GM19397 (cell line): ENCODE data around the gene ADGRA3.

Experiments used
- ATAC-seq: cut with Tn5 transposase; IDR thresholded peaks from one replicate; pipeline ENCODE4 v1.9.1; 2021; ENCODE audit warnings: mild to moderate bottlenecking, moderate library complexity; ENCODE audit not compliant: unreplicated experiment

Gene ADGRA3

DNA sequence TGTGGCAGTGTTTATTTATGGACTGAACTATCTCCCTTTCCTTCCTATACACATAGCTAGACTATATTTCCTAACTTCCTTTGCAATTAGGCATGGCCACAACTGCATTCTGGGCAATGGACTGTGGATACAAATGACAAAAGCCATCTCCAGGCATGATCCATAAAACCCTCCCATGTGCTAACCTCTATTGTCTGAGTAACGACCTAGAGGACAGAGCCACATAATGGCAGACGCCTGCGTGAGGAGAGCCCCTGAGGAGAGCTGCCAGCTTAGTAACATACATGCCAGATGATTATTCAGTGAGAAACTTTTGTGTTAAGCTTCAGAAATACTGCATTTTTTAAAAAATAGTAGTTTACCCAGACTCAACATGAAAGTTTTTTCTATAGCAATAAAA, 142.9 kb downstream of the ADGRA3 start:
- no peak for ATAC-seq

- no peak for ATAC-seq
Measured at GRCh38 chr4:22369901-22370562, 145.8 kb downstream of the ADGRA3 start.

DNA sequence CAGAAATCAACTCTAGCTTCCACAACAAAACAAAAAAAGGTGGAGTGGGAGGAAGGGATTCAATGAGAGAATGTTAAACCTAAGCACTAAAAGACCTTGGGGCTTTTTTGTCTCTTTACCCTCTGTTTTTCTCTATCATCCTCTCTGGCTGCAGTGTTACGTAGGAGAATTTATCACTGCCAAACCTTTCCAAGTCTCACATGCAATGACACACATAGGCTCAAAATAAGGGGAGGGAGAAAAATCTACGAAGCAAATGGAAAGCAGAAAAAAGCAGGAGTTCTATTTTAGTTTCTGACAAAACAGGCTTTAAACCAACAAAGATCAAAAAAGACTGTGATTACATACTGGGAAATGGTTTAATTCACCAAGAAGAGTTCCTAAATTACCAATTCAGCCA, 152.1 kb downstream of the ADGRA3 start:
- ATAC-seq = no peak

DNA sequence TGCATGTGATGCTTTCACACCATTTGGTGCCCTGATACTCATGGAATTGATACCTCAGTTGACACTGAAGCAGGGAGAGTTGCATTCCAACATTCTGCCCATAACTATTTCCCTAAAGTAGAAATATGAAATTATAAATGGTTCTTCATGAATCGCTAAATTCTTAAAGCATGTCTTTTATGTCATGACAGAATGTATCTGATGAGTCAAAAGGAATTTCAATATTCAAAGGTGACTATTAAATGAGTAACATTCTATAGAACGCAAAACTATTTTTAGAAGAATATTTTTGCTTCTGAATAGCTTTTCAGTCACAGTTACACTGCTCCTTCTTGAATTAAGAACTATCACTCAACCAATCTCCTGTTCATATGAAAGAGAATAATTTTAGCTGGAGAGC, 152.8 kb downstream of the ADGRA3 start:
- ATAC-seq = no peak

DNA sequence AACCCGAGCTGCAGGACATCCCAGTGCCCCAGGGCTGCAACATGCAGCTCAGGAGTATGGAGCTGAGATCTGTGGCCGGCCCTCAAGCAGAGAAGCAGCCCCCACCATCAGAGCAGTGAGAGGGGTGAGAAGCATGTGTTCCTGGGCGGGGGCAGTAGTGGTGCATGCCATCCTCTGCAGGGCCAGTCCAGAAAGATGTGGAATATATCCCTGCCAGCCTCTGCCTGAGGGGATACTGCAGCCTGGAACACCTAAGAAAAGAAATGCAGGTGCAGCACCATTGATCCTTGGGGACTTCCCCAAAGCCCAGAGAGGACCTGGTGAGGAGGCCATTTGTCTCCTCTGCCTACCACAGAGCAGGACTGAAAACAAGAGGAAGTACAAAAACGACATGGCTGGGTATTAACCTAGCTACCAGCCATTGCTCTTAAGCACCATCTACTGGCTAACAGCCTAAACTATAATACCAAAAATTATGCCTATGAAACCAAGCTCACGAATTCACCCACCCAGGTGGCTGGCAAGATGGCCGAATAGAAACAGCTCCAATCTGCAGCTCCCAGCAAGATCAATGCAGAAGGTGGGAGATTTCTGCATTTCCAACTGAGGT, 158.8 kb downstream of the ADGRA3 start:
- no peak for ATAC-seq

GRCh38 chr4:22348410-22348809, 167.5 kb downstream of the ADGRA3 start:
- no peak for ATAC-seq

DNA sequence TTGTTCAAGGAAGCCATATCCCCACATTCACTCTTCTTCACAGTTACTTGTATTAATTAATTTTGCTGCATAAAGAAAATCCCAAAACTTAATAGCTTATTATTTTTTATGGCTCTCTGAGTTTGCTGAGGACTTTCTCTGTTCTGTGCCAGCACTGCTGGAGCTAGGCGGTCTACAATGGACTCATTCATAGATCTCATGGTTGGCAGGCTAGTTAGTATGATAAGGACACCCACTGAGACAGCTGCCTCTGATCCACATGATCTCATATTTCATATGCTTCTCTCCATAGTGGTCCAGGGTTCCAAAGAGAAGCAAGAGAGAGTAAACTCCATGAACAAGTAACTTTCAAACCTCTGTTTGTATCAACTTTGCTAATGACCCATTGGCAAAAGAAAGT, 170.2 kb downstream of the ADGRA3 start:
- ATAC-seq = no peak

- no peak for ATAC-seq
Measured at GRCh38 chr4:22345055-22345454, 170.8 kb downstream of the ADGRA3 start.

- ATAC-seq = no peak
Measured at GRCh38 chr4:22343606-22344005, 172.3 kb downstream of the ADGRA3 start.

- ATAC-seq = no peak
Measured at GRCh38 chr4:22339491-22339890, 176.4 kb downstream of the ADGRA3 start.

DNA sequence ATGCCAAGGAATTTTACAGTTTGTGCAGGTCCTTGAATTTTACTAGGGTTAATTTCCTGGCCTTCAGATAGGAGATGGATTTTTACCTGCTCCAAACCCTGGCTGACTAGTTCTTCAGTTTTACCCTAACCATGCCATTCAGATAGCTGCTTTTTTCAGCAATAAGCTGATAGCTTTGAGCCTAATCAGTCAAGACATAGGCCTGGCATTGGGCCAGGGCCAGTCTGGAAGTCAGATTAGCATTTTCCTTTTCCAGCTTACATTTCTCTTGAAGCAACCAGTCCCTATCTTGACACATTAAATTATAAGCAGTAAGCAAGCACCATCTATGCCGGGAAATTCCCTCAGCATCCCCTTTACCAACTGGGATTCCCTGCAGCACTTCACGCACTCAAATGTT, 177.1 kb downstream of the ADGRA3 start:
- no peak for ATAC-seq
